ENCODE data around the gene AOAH. TPM values are rescaled to one million over a fixed set of nuclear protein-coding genes. Genes with fewer than 3 reads are reported as not detected.

The AOAH gene
- total RNA-seq, 4 donors from 2014 or later: 0.69 to 3.2 (median 2.2) TPM

DNA sequence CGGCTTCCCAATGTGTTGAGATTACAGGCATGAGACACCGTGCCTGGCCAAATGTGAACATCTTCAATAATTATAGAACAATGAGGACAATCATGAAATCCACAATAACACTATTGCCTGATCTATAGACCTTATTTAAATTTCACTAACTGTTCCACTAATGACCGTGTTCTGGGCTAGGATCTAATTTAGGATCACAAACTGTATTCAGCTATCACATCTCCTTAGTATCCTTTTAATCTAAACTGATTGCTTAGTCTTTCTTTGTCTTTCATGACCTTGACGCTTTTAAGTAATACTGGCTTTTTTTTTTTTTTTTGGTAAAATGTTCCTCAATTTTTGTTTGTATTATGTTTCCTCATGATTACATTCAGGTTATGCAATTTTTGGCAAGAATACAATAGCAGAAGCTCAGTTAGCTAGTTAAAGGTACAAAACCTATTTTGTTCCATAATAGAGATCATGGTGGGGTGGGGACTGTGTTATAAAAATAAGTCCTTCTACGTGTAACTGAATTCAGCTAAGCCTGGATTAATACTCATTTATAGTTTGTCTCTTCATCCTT is 158.4 kb downstream of the AOAH start:
- intact Hi-C loops (cut with DNase I; ENCODE audit: low total_unique reads): no loop called here
- TF ChIP-seq POLR2A (IDR thresholded peaks at IDR 0.05): no peak
- TF ChIP-seq, protein P1, sequence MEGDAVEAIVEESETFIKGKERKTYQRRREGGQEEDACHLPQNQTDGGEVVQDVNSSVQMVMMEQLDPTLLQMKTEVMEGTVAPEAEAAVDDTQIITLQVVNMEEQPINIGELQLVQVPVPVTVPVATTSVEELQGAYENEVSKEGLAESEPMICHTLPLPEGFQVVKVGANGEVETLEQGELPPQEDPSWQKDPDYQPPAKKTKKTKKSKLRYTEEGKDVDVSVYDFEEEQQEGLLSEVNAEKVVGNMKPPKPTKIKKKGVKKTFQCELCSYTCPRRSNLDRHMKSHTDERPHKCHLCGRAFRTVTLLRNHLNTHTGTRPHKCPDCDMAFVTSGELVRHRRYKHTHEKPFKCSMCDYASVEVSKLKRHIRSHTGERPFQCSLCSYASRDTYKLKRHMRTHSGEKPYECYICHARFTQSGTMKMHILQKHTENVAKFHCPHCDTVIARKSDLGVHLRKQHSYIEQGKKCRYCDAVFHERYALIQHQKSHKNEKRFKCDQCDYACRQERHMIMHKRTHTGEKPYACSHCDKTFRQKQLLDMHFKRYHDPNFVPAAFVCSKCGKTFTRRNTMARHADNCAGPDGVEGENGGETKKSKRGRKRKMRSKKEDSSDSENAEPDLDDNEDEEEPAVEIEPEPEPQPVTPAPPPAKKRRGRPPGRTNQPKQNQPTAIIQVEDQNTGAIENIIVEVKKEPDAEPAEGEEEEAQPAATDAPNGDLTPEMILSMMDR (IDR thresholded peaks at IDR 0.05): no peak
- no peak overlapping the region for H3K4me3 ChIP-seq (ENCODE audit: low read depth, poor library complexity, severe bottlenecking)
- 48 to 53% methylated on average over 5 of the region's 5 CpGs for WGBS, 2 donors
- no peak for DNase-seq (ENCODE audit: low spot score in 2 of 2)

GRCh38 chr7:36564489-36564888 is 159.8 kb downstream of the AOAH start:
- DNase-seq (ENCODE audit: low spot score in 2 of 2): no peak
- H3K4me3 ChIP-seq (ENCODE audit: low read depth, poor library complexity, severe bottlenecking): no peak overlapping the region
- intact Hi-C loops (cut with DNase I; ENCODE audit: low total_unique reads): no loop called here
- WGBS, 2 donors: 85 to 86% methylated on average over 2 of the region's 2 CpGs
- no peak for TF ChIP-seq POLR2A (IDR thresholded peaks at IDR 0.05)
- TF ChIP-seq, protein P1 (IDR thresholded peaks at IDR 0.05): no peak

GRCh38 chr7:36563706-36564327 is 160.5 kb downstream of the AOAH start:
- no peak for TF ChIP-seq POLR2A (IDR thresholded peaks at IDR 0.05)
- TF ChIP-seq, protein P1 (IDR thresholded peaks at IDR 0.05): no peak
- whole genome bisulfite sequencing, 2 donors: 22 to 33% methylated on average over 1 of the region's 1 CpG
- DNase-seq (ENCODE audit: low spot score in 2 of 2): no peak
- no peak overlapping the region for H3K4me3 ChIP-seq (ENCODE audit: low read depth, poor library complexity, severe bottlenecking)
- intact Hi-C loops (cut with DNase I; ENCODE audit: low total_unique reads): no loop called here

DNA sequence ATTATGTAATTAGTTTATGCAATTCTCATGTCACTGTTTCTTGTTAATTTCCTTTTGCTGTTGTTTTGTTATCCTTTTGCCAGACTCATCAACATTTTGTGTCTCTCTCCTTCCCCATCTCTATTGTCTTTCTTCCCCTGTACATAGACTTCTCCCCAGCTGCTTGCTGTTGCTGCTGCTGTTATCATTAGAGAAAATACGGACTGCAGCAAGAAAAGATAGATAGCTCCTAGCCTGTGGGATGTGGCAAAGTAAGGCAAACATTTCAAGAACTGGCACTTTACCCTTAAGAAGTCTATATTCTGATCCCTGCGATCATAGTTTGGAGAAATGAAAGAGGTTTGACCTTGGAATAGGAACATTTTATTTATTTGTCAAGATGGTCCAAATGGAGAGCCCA is 162.2 kb downstream of the AOAH start:
- no peak for DNase-seq (ENCODE audit: low spot score in 2 of 2)
- WGBS, 2 donors: 85 to 88% methylated on average over 2 of the region's 2 CpGs
- TF ChIP-seq POLR2A (IDR thresholded peaks at IDR 0.05): no peak
- TF ChIP-seq, protein P1 (IDR thresholded peaks at IDR 0.05): no peak
- H3K4me3 ChIP-seq (ENCODE audit: low read depth, poor library complexity, severe bottlenecking): no peak overlapping the region
- intact Hi-C loops (cut with DNase I; ENCODE audit: low total_unique reads): no loop called here

DNA sequence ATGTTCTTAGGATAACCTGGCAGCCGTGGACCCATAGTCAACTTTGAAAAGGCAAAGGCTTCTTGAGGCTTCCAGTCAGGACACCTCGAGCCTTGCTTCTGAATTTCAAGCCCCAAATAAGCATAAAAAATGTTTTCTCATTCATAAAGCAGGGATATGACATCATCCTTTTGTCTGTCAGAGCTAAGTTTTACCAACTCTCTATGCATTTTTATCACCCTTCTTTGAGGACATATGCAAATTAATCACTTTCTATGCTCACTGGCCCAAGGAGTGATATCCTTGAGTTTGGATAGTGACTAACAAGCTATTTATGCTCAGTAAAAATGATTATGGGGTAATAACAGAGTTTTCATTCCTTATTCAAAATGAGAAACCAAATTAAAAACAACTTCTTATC is 175.3 kb downstream of the AOAH start:
- intact Hi-C loops (cut with DNase I; ENCODE audit: low total_unique reads): no loop called here
- no peak for DNase-seq (ENCODE audit: low spot score in 2 of 2)
- no peak for TF ChIP-seq POLR2A (IDR thresholded peaks at IDR 0.05)
- TF ChIP-seq, protein P1 (IDR thresholded peaks at IDR 0.05): no peak
- WGBS, 2 donors: 87 to 94% methylated on average over 2 of the region's 2 CpGs
- no peak overlapping the region for H3K4me3 ChIP-seq (ENCODE audit: low read depth, poor library complexity, severe bottlenecking)

GRCh38 chr7:36547416-36547815 is 176.9 kb downstream of the AOAH start:
- intact Hi-C loops (cut with DNase I; ENCODE audit: low total_unique reads): no loop called here
- TF ChIP-seq, protein P1 (IDR thresholded peaks at IDR 0.05): no peak
- TF ChIP-seq POLR2A (IDR thresholded peaks at IDR 0.05): no peak
- no peak overlapping the region for H3K4me3 ChIP-seq (ENCODE audit: low read depth, poor library complexity, severe bottlenecking)
- 17 to 34% methylated on average over 5 of the region's 5 CpGs for WGBS, 2 donors
- no peak for DNase-seq (ENCODE audit: low spot score in 2 of 2)
